Esophagus muscularis mucosa (tissue), 4 donors: ENCODE measurements around the gene SLC25A24. TPM values are rescaled to one million over a fixed set of nuclear protein-coding genes. Genes with fewer than 3 reads are reported as not detected.

Experiments used
- DNase-seq: peaks from one replicate; pipeline ENCODE4 v3.0.0-alpha.2; 2017; ENCODE audit errors: extremely low spot score
- H3K27ac ChIP-seq, 4 donors: fragments of 200-600 bp; sonication (generic); replicated peaks in 1 of 4; 1 replicate in 3 of 4; 2 replicates in 1 of 4; pipeline ENCODE4 v1.5.1; 2016 to 2019; ENCODE audit warnings: mild to moderate bottlenecking in 1 of 4
- H3K27me3 ChIP-seq, 4 donors: fragments of 200-600 bp; sonication (generic); one replicate each; pipeline versions ENCODE4 v1.5.1 to v1.6.0; 2016 to 2019
- H3K36me3 ChIP-seq, 4 donors: fragments of 200-600 bp; sonication (generic); one replicate each; pipeline ENCODE4 v1.5.1; 2016 to 2019
- H3K4me1 ChIP-seq, 4 donors: fragments of 200-600 bp; sonication (generic); one replicate each; pipeline ENCODE4 v1.5.1; 2016 to 2019
- H3K4me3 ChIP-seq, 4 donors: fragments of 200-600 bp; sonication (generic); 1 replicate in 2 of 4; 2 replicates in 2 of 4; pipeline ENCODE4 v1.5.1; 2016 to 2019; ENCODE audit warnings: mild to moderate bottlenecking in 4 of 4, moderate library complexity in 1 of 4
- H3K9me3 ChIP-seq, 4 donors: fragments of 200-600 bp; sonication (generic); 1 replicate in 3 of 4; 2 replicates in 1 of 4; pipeline ENCODE4 v1.5.1; 2016 to 2019
- EP300 ChIP-seq: sonication (generic); formaldehyde crosslinking; IDR thresholded peaks from one replicate; pipeline ENCODE4 v1.6.1; 2017; ENCODE audit warnings: antibody characterized with exemption
- POLR2A ChIP-seq: fragments of 450-650 bp; IDR thresholded peaks from one replicate; pipeline ENCODE4 v1.6.1; 2017; ENCODE audit warnings: antibody characterized with exemption, moderate library complexity, mild to moderate bottlenecking, low read depth
- POLR2AphosphoS5 ChIP-seq, 2 donors: sonication (generic); formaldehyde crosslinking; IDR thresholded peaks; one replicate each; pipeline ENCODE4 v1.6.1; 2017; ENCODE audit warnings: antibody characterized with exemption in 2 of 2
- WGBS: methylation state at CpG from one replicate; pipeline ENCODE4 v1.1.5; 2018; 5-methylcytosine and 5-hydroxymethylcytosine counted together
- intact Hi-C: fragments of 100-400 bp; cut with DNase I; formaldehyde crosslinking; loops from one replicate; pipeline ENCODE4 v1.15.1; 2023
- total RNA-seq, 4 donors: library from RNA; depleted of rRNA; stranded (reverse); fragments of >200 nt; gene quantifications; one replicate each; pipeline versions ENCODE4 v1.1.0 to v1.2.1, GENCODE V29; 2016
- TF ChIP-seq, protein P1 (sequence below), 3 experiments: fragments of 200-600 bp in 2 of 3; fragments of 450-650 bp in 1 of 3; sonication (generic) in 2 of 3; IDR thresholded peaks; one replicate each; pipeline ENCODE4 v1.5.1; 2017 to 2019; ENCODE audit warnings: antibody characterized with exemption in 3 of 3, mild to moderate bottlenecking in 2 of 3, moderate library complexity in 1 of 3

Gene SLC25A24
- total RNA-seq, 4 donors from 2014 or later: 22.6 to 31.7 (median 24.0) TPM

- no peak overlapping the region for H3K27ac ChIP-seq
- no peaks in the 10 kb centered on the region for H3K9me3 ChIP-seq
- DNase-seq: no peak
- 74% methylated on average over 5 of the region's 5 CpGs for WGBS
- no peaks in the 10 kb centered on the region for H3K36me3 ChIP-seq
- peaks cover 18 to 36% (median 25%) of the 10 kb centered on the region in 4 donors for H3K4me1 ChIP-seq
- H3K4me3 ChIP-seq: no peak overlapping the region
- TF ChIP-seq POLR2AphosphoS5 (IDR thresholded peaks at IDR 0.05): no peak
- no peak for TF ChIP-seq EP300
- intact Hi-C loops: no loop called here
- H3K27me3 ChIP-seq: no peaks in the 10 kb centered on the region
These were observed 1.5 kb upstream of the SLC25A24 start for GRCh38 chr1:108201687-108202086.

DNA sequence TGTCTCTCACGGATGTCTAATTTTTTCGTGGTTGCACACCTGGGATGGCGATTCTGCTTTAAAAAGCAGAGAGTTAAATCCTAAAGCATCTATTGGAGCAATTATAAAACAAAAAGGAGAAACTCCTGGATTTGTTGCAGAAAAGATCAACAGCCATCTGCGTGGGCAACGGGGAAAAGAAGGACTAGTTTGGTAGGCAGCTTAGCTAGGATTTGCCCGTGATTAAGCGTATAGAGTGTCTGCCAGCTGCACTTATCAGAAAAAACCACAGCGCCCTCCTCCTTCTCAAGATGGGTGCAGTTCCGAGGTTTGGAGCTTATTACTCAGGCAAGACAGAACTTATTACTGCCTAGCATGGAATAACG, 526 bp upstream of the SLC25A24 start:
- peaks cover 0 to 5% (median 2%) of the 10 kb centered on the region in 4 donors for H3K36me3 ChIP-seq
- no peaks in the 10 kb centered on the region for H3K9me3 ChIP-seq
- TF ChIP-seq POLR2AphosphoS5 (IDR thresholded peaks at IDR 0.05): no peak
- TF ChIP-seq, protein P1, sequence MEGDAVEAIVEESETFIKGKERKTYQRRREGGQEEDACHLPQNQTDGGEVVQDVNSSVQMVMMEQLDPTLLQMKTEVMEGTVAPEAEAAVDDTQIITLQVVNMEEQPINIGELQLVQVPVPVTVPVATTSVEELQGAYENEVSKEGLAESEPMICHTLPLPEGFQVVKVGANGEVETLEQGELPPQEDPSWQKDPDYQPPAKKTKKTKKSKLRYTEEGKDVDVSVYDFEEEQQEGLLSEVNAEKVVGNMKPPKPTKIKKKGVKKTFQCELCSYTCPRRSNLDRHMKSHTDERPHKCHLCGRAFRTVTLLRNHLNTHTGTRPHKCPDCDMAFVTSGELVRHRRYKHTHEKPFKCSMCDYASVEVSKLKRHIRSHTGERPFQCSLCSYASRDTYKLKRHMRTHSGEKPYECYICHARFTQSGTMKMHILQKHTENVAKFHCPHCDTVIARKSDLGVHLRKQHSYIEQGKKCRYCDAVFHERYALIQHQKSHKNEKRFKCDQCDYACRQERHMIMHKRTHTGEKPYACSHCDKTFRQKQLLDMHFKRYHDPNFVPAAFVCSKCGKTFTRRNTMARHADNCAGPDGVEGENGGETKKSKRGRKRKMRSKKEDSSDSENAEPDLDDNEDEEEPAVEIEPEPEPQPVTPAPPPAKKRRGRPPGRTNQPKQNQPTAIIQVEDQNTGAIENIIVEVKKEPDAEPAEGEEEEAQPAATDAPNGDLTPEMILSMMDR (IDR thresholded peaks at IDR 0.05): peak in 2 of 3 experiments; percentile 20 to 24
- H3K27me3 ChIP-seq: no peaks in the 10 kb centered on the region
- 2% methylated on average over 10 of the region's 10 CpGs for WGBS
- peak overlapping the region; percentile 86 to 91 (median 90) for H3K27ac ChIP-seq
- peaks cover 18 to 36% (median 25%) of the 10 kb centered on the region in 4 donors for H3K4me1 ChIP-seq
- peak overlapping the region; percentile 70 to 95 (median 91) for H3K4me3 ChIP-seq
- intact Hi-C loops: no loop called here
- no peak for DNase-seq

- 10% methylated on average over 9 of the region's 9 CpGs for WGBS
- H3K27ac ChIP-seq: peak overlapping the region; percentile 86 to 91 (median 90)
- no peaks in the 10 kb centered on the region for H3K27me3 ChIP-seq
- no peak for DNase-seq
- TF ChIP-seq POLR2A (no peak), POLR2AphosphoS5 (IDR thresholded peaks at IDR 0.05) (no peak), EP300 (no peak)
- TF ChIP-seq, protein P1 (IDR thresholded peaks at IDR 0.05): no peak
- peaks cover 0 to 16% (median 10%) of the 10 kb centered on the region in 4 donors for H3K36me3 ChIP-seq
- H3K9me3 ChIP-seq: no peaks in the 10 kb centered on the region
- H3K4me1 ChIP-seq: peaks cover 19 to 36% (median 25%) of the 10 kb centered on the region in 4 donors
- peak overlapping the region; percentile 70 to 95 (median 91) for H3K4me3 ChIP-seq
- intact Hi-C loops: no loop called here
These were observed 897 bp downstream of the SLC25A24 start for GRCh38 chr1:108199201-108199691.

DNA sequence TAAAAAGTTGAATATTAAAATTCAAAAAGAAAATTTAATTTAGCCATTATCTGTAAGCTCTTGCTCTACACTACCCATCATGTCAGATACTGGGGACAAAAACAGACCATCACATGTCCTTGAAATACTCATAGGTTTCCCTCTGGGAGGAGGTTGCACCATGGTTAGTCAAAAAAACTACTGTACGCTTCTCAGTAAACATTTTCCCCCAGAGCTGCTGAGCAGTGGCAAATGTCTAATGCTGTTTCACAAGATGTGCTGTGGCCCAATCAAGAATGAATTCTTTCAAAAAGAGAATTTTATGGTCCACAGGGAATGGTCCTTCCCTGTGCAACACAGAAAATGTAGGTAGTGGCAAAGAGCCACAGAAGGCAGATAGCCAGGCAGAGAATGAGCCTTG, 6.1 kb downstream of the SLC25A24 start:
- H3K27ac ChIP-seq: no peak overlapping the region
- DNase-seq: no peak
- WGBS: 100% methylated on average over 1 of the region's 1 CpG
- TF ChIP-seq, protein P1 (IDR thresholded peaks at IDR 0.05): no peak
- TF ChIP-seq POLR2AphosphoS5 (IDR thresholded peaks at IDR 0.05) (no peak), EP300 (no peak)
- intact Hi-C loops: no loop called here
- no peaks in the 10 kb centered on the region for H3K9me3 ChIP-seq
- H3K4me3 ChIP-seq: no peak overlapping the region
- peaks cover 5 to 28% (median 16%) of the 10 kb centered on the region in 4 donors for H3K36me3 ChIP-seq
- H3K4me1 ChIP-seq: peaks cover 15 to 28% (median 19%) of the 10 kb centered on the region in 4 donors
- no peaks in the 10 kb centered on the region for H3K27me3 ChIP-seq

GRCh38 chr1:108193333-108193732, 6.8 kb downstream of the SLC25A24 start:
- H3K4me1 ChIP-seq: peaks cover 11 to 21% (median 13%) of the 10 kb centered on the region in 4 donors
- no peaks in the 10 kb centered on the region for H3K27me3 ChIP-seq
- WGBS: 89% methylated on average over 1 of the region's 1 CpG
- no peak for DNase-seq
- TF ChIP-seq, protein P1 (IDR thresholded peaks at IDR 0.05): no peak
- TF ChIP-seq POLR2A (no peak), EP300 (no peak), POLR2AphosphoS5 (IDR thresholded peaks at IDR 0.05) (no peak)
- no peaks in the 10 kb centered on the region for H3K9me3 ChIP-seq
- peaks cover 5 to 28% (median 16%) of the 10 kb centered on the region in 4 donors for H3K36me3 ChIP-seq
- no peak overlapping the region for H3K27ac ChIP-seq
- intact Hi-C loops: no loop called here
- H3K4me3 ChIP-seq: no peak overlapping the region
